ENCODE data around the gene CRLF2. TPM values are rescaled to one million over a fixed set of nuclear protein-coding genes. Genes with fewer than 3 reads are reported as not detected.

The CRLF2 gene
- total and polyA plus RNA-seq, 2 of the 8 experiments (the other 6 are each of a cell fraction or from before 2014, with no cell fraction given), result 0.06 TPM; not detected in 1

DNA sequence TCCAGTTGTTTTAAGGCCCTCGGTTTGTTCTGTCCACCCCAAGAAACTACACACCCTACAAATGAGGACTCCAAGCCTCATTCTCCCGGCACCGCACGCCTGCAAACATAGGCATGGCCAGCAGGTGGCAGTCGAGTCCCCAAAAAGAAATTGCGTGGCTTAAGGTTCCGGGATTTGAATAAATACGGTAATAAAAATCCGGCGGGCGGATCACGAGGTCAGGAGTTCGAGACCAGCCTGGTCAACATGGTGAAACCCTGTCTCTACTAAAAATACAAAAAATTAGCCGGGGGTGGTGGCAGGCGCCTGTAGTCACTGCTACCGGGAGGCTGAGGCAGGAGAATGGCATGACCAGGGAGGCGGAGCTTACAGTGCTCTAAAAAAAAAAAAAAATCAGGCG is 34.4 kb upstream of the CRLF2 start (continued):
- TF ChIP-seq, protein P1, sequence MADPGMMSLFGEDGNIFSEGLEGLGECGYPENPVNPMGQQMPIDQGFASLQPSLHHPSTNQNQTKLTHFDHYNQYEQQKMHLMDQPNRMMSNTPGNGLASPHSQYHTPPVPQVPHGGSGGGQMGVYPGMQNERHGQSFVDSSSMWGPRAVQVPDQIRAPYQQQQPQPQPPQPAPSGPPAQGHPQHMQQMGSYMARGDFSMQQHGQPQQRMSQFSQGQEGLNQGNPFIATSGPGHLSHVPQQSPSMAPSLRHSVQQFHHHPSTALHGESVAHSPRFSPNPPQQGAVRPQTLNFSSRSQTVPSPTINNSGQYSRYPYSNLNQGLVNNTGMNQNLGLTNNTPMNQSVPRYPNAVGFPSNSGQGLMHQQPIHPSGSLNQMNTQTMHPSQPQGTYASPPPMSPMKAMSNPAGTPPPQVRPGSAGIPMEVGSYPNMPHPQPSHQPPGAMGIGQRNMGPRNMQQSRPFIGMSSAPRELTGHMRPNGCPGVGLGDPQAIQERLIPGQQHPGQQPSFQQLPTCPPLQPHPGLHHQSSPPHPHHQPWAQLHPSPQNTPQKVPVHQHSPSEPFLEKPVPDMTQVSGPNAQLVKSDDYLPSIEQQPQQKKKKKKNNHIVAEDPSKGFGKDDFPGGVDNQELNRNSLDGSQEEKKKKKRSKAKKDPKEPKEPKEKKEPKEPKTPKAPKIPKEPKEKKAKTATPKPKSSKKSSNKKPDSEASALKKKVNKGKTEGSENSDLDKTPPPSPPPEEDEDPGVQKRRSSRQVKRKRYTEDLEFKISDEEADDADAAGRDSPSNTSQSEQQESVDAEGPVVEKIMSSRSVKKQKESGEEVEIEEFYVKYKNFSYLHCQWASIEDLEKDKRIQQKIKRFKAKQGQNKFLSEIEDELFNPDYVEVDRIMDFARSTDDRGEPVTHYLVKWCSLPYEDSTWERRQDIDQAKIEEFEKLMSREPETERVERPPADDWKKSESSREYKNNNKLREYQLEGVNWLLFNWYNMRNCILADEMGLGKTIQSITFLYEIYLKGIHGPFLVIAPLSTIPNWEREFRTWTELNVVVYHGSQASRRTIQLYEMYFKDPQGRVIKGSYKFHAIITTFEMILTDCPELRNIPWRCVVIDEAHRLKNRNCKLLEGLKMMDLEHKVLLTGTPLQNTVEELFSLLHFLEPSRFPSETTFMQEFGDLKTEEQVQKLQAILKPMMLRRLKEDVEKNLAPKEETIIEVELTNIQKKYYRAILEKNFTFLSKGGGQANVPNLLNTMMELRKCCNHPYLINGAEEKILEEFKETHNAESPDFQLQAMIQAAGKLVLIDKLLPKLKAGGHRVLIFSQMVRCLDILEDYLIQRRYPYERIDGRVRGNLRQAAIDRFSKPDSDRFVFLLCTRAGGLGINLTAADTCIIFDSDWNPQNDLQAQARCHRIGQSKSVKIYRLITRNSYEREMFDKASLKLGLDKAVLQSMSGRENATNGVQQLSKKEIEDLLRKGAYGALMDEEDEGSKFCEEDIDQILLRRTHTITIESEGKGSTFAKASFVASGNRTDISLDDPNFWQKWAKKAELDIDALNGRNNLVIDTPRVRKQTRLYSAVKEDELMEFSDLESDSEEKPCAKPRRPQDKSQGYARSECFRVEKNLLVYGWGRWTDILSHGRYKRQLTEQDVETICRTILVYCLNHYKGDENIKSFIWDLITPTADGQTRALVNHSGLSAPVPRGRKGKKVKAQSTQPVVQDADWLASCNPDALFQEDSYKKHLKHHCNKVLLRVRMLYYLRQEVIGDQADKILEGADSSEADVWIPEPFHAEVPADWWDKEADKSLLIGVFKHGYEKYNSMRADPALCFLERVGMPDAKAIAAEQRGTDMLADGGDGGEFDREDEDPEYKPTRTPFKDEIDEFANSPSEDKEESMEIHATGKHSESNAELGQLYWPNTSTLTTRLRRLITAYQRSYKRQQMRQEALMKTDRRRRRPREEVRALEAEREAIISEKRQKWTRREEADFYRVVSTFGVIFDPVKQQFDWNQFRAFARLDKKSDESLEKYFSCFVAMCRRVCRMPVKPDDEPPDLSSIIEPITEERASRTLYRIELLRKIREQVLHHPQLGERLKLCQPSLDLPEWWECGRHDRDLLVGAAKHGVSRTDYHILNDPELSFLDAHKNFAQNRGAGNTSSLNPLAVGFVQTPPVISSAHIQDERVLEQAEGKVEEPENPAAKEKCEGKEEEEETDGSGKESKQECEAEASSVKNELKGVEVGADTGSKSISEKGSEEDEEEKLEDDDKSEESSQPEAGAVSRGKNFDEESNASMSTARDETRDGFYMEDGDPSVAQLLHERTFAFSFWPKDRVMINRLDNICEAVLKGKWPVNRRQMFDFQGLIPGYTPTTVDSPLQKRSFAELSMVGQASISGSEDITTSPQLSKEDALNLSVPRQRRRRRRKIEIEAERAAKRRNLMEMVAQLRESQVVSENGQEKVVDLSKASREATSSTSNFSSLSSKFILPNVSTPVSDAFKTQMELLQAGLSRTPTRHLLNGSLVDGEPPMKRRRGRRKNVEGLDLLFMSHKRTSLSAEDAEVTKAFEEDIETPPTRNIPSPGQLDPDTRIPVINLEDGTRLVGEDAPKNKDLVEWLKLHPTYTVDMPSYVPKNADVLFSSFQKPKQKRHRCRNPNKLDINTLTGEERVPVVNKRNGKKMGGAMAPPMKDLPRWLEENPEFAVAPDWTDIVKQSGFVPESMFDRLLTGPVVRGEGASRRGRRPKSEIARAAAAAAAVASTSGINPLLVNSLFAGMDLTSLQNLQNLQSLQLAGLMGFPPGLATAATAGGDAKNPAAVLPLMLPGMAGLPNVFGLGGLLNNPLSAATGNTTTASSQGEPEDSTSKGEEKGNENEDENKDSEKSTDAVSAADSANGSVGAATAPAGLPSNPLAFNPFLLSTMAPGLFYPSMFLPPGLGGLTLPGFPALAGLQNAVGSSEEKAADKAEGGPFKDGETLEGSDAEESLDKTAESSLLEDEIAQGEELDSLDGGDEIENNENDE (IDR thresholded peaks at IDR 0.05; ENCODE audit: insufficient replicate concordance, low read length), result peak; percentile 99
- peak in 2 of 3 experiments; percentile 79 to 88; a peak in 3 of 4 replicates for TF ChIP-seq CTCF (IDR thresholded peaks at IDR 0.05; ENCODE audit: control extremely low read depth in 1 of 3, insufficient read depth in 1 of 3, low read depth in 1 of 3, low read length in 3 of 3)
- TF ChIP-seq BRCA1 (IDR thresholded peaks at IDR 0.05; ENCODE audit: low read depth, low read length), result no peak
- peak; percentile 83 to 89 for TF ChIP-seq RAD21 (IDR thresholded peaks at IDR 0.05 in 1 of 2, conservative IDR thresholded peaks at IDR 0.05 in 1 of 2; ENCODE audit: low read depth in 2 of 2, low read length in 2 of 2)
- TF ChIP-seq ATF3 (IDR thresholded peaks at IDR 0.05; ENCODE audit: insufficient read depth, low read depth, low read length), result 0 out of 2 replicates have a peak, but pooled peaks have one; percentile 25
- TF ChIP-seq USF2 (IDR thresholded peaks at IDR 0.05; ENCODE audit: low read length), result no peak
